ENCODE results near the gene DTX3.

GRCh38 chr12:57610554-57611107, 6.0 kb downstream of the DTX3 start:
- TF ChIP-seq SUZ12 (IDR thresholded peaks at IDR 0.05; ENCODE audit: extremely low read depth, insufficient read depth, insufficient read length) (no peak), ZNF274 (IDR thresholded peaks at IDR 0.05; ENCODE audit: low read depth, low read length) (no peak)
